A549 (cell line): Measurements from ENCODE around the gene PKDCC.

Source experiments
- PHF8 ChIP-seq: fragments of 200-600 bp; sonication (generic); IDR thresholded peaks from 2 replicates; pipeline ENCODE4 v1.6.1; 2016; ENCODE audit warnings: low read depth, mild to moderate bottlenecking, antibody characterized with exemption, moderate library complexity, borderline replicate concordance
- POLR2A ChIP-seq: IDR thresholded peaks from 2 replicates; pipeline ENCODE4 v1.6.1; 2012; ENCODE audit warnings: mild to moderate bottlenecking, low read length
- RCOR1 ChIP-seq: fragments of 150-350 bp; IDR thresholded peaks from 2 replicates; pipeline ENCODE4 v1.6.1; 2014; ENCODE audit warnings: antibody characterized with exemption, low read length, low read depth
- TF ChIP-seq, protein P1 (sequence below): fragments of >200 bp; sonication (Bioruptor Twin); formaldehyde crosslinking; IDR thresholded peaks from 3 replicates; pipeline ENCODE4 v1.5.1; 2016

- no peak for TF ChIP-seq PHF8
- TF ChIP-seq, protein P1, sequence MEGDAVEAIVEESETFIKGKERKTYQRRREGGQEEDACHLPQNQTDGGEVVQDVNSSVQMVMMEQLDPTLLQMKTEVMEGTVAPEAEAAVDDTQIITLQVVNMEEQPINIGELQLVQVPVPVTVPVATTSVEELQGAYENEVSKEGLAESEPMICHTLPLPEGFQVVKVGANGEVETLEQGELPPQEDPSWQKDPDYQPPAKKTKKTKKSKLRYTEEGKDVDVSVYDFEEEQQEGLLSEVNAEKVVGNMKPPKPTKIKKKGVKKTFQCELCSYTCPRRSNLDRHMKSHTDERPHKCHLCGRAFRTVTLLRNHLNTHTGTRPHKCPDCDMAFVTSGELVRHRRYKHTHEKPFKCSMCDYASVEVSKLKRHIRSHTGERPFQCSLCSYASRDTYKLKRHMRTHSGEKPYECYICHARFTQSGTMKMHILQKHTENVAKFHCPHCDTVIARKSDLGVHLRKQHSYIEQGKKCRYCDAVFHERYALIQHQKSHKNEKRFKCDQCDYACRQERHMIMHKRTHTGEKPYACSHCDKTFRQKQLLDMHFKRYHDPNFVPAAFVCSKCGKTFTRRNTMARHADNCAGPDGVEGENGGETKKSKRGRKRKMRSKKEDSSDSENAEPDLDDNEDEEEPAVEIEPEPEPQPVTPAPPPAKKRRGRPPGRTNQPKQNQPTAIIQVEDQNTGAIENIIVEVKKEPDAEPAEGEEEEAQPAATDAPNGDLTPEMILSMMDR = no peak
- no peak for TF ChIP-seq RCOR1
- no peak for TF ChIP-seq POLR2A
Measured at GRCh38 chr2:42050703-42051542, 3.1 kb downstream of the PKDCC start.
